Measurements from ENCODE around the gene SMIM7.
"Not testable (repeated sequence)": the region's sequence is repeated elsewhere in the genome, so short reads cannot be mapped to it uniquely, and the experiment has no call there.

SMIM7 gene

DNA sequence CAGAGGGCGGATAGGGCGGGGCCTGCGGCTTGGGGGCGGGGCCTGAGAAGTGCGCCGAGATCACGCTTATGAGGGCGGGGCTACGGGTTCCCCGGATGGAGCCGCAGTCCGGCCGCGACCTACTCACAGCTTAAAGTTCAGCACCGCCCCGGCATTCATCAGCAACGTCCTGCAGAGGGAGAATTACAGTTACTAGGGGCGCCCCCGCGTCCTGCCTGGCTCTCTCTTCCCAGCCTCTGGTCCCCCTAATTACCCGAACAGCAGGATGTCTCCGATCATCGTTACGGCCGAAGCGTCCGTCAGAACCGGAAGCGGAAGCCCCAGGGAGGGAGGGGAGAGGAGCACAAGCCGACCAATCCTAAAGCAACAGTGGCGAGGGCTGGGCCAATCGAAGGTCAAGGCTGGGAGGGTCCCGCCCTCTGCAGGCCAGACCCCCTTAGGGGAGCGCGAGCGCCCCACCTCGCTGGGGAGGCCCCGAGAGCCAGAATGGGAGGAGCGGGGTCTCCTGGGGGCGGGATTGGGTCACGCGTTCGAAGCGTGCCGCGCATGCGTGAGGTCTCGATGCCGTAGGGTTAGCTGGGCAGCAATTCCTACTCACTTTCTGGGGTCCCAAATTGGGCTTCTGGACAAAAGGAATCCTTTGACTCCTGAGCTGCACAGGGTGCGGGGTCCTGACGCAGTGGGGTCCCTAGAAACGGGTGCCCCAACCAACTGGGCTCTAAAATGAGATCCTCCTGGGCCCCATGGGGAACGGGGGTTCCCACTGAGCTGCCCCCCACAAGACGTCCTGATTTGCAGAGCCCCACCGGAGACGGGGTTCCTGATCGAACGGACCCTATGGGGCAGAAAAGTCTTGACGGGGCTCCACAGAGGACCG, at the start of gene SMIM7:
Gene SMIM7, minus strand, starts transcription at position 313 of the 877 bp plus-strand sequence. Its CDS starts 34 bp downstream, at position 279.
- DNase-seq = peak; percentile 88 to 99 (median 98)

DNA sequence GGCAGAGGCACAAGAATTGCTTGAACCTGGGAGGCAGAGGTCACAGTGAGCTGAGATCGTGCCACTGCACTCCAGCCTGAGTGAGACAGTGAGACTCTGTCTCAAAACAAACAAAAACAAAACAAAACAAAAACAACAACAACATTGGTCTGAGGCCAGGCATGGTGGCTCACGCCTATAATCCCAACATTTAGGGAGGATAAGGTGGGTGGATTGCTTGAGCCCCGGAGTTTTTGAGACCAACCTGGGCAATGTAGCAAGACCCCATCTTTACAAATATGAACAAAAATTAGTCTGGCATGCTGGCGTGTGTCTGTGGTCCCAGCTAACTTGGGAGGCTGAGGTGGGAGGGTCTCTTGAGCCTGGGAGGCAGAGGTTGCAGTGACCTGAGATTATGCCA, 43.7 kb upstream of the SMIM7 start:
- no peak for DNase-seq

DNA sequence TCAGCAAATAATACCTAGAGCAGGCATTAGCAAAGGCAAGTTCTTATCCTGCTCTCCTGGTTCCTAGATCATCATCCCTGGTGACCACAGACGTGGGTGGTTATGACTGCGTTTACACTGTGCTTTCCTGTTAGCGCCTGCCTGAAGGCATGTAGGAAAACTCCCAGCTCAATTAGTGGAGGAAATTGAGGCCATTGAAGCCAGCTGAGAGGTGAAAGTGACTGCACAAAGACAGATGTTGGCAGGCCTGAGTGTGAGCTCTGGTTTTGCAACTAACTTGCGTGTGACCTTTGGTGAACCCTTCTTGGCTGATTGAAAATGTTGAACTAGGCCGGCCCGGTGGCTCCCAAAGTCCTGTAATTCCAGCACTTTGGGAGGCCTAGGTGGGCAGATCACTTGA, 42.2 kb upstream of the SMIM7 start:
- DNase-seq = no peak

DNA sequence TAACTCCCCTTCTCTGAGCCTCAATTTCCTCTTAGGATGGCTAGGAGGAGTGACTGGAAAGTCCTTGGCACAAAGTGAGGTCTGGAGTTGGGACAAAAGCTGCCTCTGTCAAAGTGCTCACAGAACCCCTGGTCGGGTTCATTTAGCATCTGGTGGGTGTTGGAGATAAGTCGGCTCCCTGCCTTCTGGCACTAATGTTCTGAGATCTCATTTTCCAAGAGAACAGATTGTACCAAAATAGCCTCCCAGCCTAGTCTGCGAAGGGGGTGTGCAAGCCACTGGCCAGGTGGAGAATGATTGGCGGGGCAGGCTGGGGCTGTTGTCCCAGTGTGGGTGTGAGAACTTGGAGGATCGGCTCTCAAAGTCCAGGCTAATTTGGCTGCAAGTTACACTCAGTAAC, 39.0 kb upstream of the SMIM7 start:
- DNase-seq = peak in 6 of 58 donors; percentile 0 to 45 (median 10)

DNA sequence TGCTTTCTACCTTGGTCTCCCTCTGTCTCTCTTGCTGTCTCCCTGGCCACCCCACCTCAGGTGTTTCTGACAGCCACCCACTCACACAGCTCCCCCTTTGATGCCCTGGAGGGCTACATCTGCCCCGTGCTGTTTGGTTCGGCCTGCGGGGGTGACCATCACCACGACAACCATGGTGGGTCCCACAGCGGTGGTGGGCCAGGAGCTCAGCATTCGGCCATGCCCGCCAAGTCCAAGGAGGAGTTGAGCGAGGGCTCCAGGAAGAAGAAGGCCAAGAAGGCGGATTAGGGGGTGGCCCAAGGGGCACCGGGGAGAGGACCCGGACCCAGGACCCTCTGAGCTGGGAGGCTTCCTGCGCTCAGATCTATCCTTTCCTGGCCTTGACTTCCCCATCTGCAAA, 28.1 kb upstream of the SMIM7 start:
- no peak for DNase-seq

DNA sequence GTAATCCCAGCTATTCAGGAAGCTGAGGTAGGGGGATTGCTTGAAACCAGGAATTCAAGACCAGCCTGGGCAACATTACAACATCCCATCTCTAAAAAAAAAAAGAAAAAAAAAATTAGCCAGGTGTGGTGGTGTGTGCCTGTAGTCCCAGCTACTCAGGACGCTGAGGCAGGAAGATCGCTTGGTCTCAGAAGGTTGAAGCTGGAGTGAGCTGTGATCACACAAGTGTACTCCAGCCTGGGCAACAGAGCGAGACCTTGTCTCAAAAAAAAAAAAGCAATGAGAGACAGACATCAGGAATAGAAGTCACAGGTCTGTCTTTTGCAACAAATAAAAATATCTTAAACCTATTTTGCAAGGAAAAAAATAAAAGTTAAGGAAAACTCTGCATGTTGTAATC, 24.3 kb upstream of the SMIM7 start:
- DNase-seq = no peak

DNA sequence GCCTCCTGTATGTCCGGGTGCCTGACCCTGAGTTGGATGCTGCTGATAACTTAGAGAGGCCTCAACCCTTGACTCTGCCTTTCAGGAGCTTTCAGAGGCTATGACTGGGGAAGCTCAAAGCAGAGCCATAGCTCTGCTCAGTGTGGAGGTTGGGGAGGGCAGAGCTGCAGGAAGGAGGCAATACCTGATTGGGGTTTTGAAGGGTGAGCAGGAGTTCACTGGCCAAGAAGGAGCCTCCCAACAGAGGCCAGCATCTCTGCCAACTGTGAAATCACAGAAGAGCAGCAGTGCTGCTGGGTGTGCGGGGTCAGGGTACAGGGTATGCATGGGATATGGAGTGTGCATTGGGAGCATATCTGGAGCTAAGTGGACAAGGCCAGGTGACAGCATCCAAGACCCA, 22.6 kb upstream of the SMIM7 start:
- DNase-seq = no peak

DNA sequence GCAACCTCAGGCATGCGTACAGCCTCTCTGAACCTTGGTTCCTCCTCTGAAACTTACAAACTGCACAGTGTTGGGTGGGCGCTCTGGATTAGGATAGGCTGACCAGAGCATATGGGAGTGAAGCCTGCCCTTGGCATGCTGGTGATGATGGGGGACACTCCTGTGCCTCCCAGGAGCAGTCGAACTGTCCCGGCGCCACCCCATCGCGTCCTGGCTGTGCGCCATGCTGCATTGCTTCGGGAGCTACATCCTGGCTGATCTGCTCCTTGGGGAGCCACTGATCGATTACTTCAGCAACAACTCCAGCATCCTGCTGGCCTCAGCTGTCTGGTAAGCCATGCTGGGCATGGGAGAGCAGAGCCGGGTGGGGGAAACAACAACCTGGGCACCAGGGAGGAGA, 19.9 kb upstream of the SMIM7 start:
- no peak for DNase-seq

DNA sequence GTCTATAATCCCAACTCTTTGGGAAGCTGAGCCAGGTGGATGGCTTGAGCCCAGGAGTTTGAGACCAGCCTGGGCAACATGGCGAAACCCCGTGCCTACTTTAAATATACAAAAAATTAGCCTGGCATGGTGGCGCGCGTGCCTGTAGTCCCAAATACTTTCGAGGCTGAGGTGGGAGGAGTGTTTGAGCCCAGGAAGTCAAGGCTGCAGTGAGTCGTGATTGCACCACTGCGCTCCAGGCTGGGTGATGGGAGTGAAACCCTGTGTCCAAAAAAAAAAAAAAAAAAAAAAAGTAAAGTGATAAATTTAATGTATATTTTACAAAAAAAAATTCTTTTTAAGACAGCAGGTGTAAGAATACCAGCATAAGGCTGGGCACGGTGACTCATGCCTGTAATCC, 18.6 kb upstream of the SMIM7 start:
- no peak for DNase-seq

DNA sequence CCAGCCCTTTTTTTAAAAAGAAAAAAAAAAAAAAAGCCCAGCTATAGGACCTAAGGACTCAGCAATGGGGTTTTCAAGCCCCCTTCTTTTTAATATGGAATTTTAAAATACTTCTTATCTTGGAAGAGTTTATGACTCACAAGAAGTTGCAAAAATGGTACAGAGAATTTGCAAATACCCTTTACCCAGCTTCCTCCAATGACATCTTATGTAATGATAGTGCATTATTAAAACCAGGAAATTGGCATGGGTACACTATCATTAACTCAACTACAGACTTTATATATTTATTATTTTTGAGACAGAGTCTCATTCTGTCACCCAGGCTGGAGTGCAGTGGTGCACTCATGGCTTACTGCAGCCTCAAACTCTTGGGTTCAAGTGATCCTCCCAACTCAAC, 17.1 kb upstream of the SMIM7 start:
- DNase-seq = no peak

DNA sequence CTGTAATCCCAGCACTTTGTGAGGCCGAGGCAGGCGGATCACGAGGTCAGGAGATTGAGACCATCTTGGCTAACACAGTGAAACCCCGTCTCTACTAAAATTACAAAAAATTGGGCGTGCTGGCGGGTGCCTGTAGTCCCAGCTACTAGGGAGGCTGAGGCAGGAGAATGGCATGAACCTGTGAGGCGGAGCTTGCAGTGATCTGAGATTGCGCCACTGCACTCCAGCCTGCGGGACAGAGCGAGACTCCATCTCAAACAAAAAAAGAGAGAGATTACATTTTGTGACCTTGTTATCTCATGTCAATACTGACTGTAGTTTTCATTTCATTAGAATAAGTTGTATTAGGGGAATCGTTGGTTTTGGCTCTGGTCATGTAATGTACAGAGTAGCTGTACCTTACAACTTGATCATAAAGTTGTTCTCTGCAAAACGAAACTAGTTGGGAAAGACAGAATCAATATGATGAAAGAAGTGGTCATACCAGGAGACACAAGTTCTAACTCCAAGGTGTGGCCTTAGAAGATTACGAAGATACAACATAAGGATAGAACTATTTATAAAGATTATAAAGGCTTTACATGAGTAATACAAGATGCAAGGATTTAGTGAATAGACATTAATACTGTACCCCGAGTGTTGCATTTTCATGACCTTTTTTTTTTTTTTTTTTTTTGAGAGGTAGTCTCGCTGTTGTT, 16.3 kb upstream of the SMIM7 start:
- no peak for DNase-seq

DNA sequence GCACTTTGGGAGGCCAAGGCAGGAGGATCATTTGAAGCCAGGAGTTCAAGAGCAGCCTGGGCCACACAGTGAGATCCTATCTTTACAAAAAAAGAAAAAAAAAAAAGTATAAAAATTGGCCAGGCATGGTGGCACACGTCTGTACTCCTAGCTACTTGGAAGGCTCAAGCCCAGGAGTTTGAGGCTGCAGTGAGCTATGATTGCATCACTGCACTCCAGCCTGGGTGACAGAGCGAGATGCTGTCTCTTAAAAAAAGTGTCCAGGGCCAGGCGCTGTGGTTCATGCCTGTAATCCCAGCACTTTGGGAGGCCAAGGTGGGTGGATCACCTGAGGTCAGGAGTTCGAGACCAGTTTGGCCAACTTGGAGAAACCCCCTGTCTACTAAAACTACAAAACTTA, 13.9 kb upstream of the SMIM7 start:
- DNase-seq = not testable (repeated sequence)

DNA sequence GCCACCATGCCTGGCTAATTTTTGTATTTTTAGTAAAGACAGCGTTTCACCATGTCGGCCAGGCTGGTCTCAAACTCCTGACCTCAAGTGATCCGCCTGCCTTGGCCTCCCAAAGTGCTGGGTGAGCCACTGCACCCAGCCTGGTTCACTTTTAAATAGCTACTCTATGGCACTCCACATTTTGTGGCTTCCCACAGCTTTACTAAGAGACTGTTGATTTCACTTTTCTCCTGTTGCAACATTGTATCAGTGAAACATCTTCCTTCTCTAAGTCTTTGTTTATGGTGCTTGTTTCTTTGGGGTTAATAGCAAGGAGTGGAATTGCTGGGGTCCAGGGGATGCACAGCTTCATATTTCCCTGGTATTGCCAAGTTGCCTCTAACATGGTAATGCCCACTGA, 13.3 kb upstream of the SMIM7 start:
- DNase-seq = no peak

DNA sequence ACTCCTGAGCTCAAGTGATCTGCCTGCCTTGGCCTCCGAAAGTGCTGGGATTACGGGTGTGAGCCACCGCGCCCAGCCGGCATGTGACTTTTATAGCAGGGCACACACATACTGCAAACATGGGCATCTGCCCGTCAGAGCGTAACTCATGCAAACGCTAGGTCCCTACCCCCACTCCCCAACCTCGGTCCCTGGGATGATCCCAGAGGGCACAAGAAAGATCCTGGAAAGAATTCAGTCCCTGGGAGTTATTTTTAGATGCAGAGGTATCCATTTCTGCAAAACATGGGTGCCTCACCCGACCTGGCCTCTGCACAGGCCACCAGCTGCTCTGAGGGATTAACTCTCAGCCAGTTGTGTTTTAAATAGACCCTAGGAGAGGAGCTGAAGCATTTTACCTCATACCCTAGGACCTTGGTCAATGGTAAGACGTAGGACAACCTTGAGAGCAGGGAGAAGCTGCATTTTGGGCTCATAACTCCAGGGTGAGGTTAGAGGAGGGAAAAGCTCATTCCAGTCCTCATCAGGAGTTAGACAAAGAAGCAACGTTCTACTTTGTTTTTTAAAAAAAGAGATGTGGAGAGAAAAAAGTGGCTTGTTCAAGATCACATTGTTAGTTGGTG, 11.8 kb upstream of the SMIM7 start:
- no peak for DNase-seq

DNA sequence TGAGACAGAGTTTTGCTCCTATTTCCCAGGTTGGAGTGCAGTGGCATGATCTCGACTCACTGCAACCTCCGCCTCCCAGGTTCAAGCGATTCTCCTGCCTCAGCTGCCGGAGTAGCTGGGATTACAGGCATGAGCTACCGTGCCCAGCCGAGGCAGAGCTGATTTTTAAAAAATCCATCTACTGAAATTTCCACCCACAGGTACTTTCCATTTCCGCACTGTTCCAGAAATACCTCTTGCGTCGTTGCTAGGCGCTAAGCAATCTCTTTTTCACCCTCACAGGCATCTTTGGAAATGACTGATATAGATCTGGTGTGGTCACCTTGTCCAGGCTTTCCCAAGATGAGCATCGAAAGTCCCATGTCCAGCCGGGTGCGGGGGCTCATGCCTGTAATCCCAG, 10.3 kb upstream of the SMIM7 start:
- DNase-seq = peak in 5 of 58 donors; percentile 2 to 12 (median 10)

DNA sequence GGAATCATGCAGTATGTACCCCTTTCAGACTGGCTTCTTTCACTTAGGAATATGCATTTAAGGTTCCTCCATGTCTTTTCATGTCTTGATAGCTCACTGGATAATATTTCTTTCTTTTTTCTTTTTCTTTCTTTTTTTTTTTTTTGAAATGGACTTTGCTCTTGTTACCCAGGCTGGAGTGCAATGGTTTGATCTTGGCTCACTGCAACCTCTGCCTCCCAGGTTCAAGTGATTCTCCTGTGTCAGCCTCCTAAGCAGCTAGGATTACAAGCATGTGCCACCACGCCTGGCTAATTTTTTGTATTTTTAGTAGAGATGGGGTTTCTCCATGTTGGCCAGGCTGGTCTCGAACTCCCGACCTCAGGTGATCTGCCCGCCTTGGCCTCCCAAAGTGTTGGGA, 8.8 kb upstream of the SMIM7 start:
- DNase-seq = not testable (repeated sequence)

DNA sequence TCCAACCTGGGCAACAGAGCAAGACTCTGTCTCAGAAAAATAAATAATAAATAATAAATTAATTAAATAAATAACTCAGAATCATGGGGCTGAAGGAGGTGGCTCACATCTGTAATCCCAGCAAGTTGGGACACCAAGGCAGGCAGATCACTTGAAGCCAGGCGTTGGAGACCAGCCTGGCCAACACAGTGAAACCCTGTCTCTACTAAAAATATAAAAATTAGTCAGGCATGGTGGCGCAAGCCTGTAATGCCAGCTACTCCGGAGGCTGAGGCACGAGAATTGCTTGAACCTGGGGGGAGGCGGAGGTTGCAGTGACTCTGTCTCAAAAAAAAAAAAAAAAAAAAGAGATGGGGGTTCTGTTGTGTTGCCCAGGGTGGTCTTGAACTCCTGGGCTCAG, 8.2 kb upstream of the SMIM7 start:
- DNase-seq = no peak

DNA sequence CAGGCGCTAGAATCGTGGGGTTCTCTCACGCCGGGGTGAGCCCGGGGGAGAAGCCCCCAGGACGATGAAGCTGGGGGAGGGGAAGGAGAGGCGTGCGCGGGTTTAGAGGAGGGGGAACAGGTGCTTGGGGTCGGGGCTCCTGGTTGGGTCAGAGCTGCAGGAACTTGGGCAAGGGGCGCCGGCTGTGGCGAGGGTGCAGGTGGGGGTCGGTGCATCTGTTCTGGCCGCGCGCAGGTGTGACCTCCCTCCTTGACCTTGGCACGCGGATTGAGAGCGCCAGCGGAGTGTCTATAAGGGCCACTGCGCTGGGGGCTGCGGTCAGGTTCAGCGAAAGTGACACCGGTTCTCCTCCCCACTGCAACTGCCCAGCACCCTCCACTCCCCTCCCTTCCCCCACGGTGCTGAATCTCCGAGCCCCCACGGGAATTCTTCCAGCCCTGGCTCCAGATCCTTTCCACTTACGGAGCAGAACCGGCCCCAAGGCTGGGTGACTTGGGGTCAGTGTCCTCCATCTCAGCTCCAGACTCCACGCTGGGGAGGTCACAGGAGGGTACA, 1.6 kb upstream of the SMIM7 start:
- peak in 22 of 58 donors; percentile 2 to 46 (median 16) for DNase-seq

DNA sequence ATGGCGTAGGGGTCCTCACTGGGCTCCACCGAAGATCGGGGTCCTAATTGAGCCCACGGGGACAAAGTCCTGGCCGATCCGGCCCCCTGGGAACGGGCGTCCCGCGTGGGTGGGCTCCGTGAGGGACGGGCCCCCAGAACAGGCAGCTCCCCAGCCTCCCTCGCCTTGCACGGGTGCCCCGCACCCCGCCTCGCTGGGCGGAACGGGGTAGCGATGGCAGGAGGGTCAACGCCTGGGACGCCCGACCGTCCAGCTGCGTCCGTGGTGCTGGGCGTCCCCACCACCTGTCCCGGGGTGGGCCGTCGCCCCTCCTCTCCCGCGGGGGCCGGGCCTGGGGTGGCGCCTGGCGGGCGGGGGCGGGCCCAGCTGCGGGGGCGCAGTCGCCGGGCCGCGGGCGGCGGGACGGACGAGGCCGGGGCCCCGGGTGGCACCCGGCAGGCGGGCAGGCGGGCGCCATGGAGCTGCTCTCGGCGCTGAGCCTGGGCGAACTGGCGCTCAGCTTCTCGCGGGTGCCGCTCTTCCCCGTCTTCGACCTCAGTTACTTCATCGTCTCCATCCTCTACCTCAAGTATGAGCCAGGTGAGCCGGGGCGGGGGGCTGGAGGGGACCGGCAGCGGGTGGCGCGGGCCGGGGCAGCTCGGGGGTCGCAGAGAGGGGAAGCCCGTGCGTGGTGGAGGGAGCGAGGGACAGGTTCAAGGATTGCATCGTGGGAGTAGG, 977 bp upstream of the SMIM7 start, which contains the start of gene TMEM38A:
Gene TMEM38A, plus strand, starts transcription at position 377 of the 717 bp plus-strand sequence. Its CDS starts 79 bp downstream, at position 456.
- peak in 33 of 58 donors; percentile 6 to 67 (median 34) for DNase-seq

DNA sequence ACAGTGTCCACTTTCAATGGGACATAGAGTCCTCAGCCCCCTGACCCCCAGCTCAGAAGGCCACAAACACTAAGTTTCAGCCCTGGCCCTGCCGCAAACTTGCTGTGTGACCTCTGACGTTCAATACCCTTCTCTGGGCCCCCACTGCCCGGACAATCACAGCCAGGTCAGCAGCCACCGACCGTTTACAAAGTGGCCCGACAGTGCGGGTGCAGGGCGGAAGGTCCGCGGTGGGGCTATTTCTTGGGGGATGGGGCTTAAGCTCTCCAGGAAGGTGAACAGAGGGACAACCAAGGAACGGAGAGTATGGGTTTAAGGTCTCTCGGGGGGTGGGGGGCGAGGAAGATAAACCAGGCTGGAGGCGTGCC, 496 bp downstream of the SMIM7 start:
- DNase-seq = peak in 1 of 58 donors; percentile 41

DNA sequence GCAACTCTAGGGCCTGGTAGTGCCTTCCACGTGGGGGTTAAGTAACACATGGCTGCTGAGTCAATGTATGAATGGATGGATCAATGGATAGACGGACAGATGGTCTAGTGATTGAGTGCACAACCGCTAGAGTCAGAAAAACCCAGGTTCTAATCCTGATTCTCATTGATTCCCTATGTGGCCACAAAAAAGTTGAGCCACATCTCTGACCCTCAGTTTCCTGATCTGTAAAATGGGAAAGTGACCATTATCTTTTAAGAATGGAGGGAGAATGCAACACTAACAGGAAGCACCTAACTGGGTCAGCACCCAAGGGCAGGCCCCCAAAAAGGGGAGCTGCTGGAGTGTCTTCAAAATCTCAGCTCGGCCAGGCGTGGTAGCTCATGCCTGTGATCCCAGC, 2.6 kb downstream of the SMIM7 start:
- no peak for DNase-seq

Data from anterior cingulate cortex (tissue), 58 donors.